IPS-NIHi7 (cell line): Measurements from ENCODE around the gene LRP1B.
"Not testable (repeated sequence)": the region's sequence is repeated elsewhere in the genome, so short reads cannot be mapped to it uniquely, and the experiment has no call there.

Source experiments
- DNase-seq: peaks from one replicate; pipeline ENCODE4 v3.0.0; 2012; ENCODE audit warnings: mixed read lengths; ENCODE audit errors: extremely low spot score

LRP1B gene

GRCh38 chr2:140695155-140695554 lies 1435.7 kb downstream of the LRP1B start:
- DNase-seq = peak; percentile 32

- no peak for DNase-seq
Measured at GRCh38 chr2:140687825-140688224, 1443.0 kb downstream of the LRP1B start.

- no peak for DNase-seq
Measured at GRCh38 chr2:140683658-140684057, 1447.2 kb downstream of the LRP1B start.

- DNase-seq = no peak
Measured at GRCh38 chr2:140680862-140681261, 1450.0 kb downstream of the LRP1B start.

- no peak for DNase-seq
Measured at GRCh38 chr2:140679752-140680151, 1451.1 kb downstream of the LRP1B start.

- DNase-seq = no peak
Measured at GRCh38 chr2:140669911-140670310, 1460.9 kb downstream of the LRP1B start.

GRCh38 chr2:140667203-140667602 lies 1463.6 kb downstream of the LRP1B start:
- no peak for DNase-seq

GRCh38 chr2:140662504-140662903 lies 1468.3 kb downstream of the LRP1B start:
- no peak for DNase-seq

- DNase-seq = no peak
Measured at GRCh38 chr2:140658760-140659692, 1471.8 kb downstream of the LRP1B start.

GRCh38 chr2:140657657-140658056 lies 1473.2 kb downstream of the LRP1B start:
- no peak for DNase-seq

GRCh38 chr2:140654565-140654964 lies 1476.3 kb downstream of the LRP1B start:
- no peak for DNase-seq

- no peak for DNase-seq
Measured at GRCh38 chr2:140650825-140651224, 1480.0 kb downstream of the LRP1B start.

GRCh38 chr2:140650134-140650533 lies 1480.7 kb downstream of the LRP1B start:
- not testable (repeated sequence) for DNase-seq

GRCh38 chr2:140648393-140648792 lies 1482.4 kb downstream of the LRP1B start:
- no peak for DNase-seq

- DNase-seq = no peak
Measured at GRCh38 chr2:140643761-140644187, 1487.0 kb downstream of the LRP1B start.

GRCh38 chr2:140641163-140641562 lies 1489.7 kb downstream of the LRP1B start:
- DNase-seq = no peak

- DNase-seq = no peak
Measured at GRCh38 chr2:140639628-140640027, 1491.2 kb downstream of the LRP1B start.

- no peak for DNase-seq
Measured at GRCh38 chr2:140630557-140630956, 1500.3 kb downstream of the LRP1B start.

GRCh38 chr2:140627885-140628284 lies 1502.9 kb downstream of the LRP1B start:
- DNase-seq = no peak

GRCh38 chr2:140627136-140627535 lies 1503.7 kb downstream of the LRP1B start:
- no peak for DNase-seq

- DNase-seq = no peak
Measured at GRCh38 chr2:140624200-140624599, 1506.6 kb downstream of the LRP1B start.

- no peak for DNase-seq
Measured at GRCh38 chr2:140621583-140622362, 1509.0 kb downstream of the LRP1B start.

- no peak for DNase-seq
Measured at GRCh38 chr2:140604788-140605187, 1526.0 kb downstream of the LRP1B start.
